NB4 (cell line): ENCODE measurements around the gene CIB4.

Experiments used
- DNase-seq: peaks from one replicate; pipeline ENCODE4 v3.0.0; 2010; ENCODE audit warnings: low read depth
- H3K4me3 ChIP-seq: one replicate; pipeline ENCODE4 v1.5.1; 2011; ENCODE audit warnings: mild to moderate bottlenecking, low read depth, low read length, moderate library complexity
- MYC ChIP-seq: IDR thresholded peaks from 2 replicates; pipeline ENCODE4 v1.6.1; 2011; ENCODE audit warnings: low read depth, low read length
- POLR2A ChIP-seq: IDR thresholded peaks from 2 replicates; pipeline ENCODE4 v1.6.1; 2011; ENCODE audit warnings: mild to moderate bottlenecking; ENCODE audit not compliant: insufficient read length; ENCODE audit errors: extremely low read depth
- TF ChIP-seq, protein P1 (sequence below): IDR thresholded peaks from 2 replicates; pipeline ENCODE4 v1.6.1; 2011; ENCODE audit warnings: low read depth, low read length
- TF ChIP-seq, protein P2 (sequence below): IDR thresholded peaks from one replicate; pipeline ENCODE4 v1.5.1; 2012; ENCODE audit warnings: low read depth, low read length

The CIB4 gene

DNA sequence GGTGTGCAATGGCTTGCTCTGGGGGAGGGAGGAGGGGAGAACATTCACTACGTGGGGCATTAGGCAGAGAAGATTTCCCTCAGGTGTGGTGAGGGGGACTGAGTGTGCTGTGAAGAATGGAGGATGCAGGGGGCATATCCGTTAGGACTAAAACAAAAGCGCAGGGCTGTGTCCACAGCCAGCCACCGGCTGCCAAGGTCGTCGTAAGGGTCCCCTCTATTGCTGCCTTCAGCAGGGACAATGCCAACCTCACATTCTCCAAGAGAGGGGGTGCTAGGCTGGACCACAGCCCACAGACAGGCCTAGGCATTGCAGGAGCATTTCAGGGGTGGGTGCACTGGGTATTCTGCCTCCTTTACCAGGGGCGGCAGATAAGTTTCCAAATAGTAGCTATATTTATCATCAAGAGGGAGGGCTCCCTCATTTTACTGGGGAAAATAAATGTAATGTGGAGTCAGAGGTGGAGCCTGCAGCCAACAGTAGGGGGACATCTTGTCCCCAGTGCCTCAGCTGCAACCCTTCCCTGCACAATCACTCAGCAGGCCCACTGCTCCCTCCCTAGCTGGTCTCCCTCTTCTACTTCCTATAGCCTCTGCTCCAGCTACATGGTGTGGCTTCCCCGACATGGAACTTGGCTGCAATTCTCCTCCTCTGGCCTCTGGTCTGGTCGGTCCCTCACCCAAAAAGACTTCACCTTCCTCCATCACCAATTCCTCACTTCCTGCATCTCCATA, 88.4 kb downstream of the CIB4 start:
- no peak overlapping the region for H3K4me3 ChIP-seq
- TF ChIP-seq, protein P1, sequence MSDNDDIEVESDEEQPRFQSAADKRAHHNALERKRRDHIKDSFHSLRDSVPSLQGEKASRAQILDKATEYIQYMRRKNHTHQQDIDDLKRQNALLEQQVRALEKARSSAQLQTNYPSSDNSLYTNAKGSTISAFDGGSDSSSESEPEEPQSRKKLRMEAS = no peak
- TF ChIP-seq, protein P2, sequence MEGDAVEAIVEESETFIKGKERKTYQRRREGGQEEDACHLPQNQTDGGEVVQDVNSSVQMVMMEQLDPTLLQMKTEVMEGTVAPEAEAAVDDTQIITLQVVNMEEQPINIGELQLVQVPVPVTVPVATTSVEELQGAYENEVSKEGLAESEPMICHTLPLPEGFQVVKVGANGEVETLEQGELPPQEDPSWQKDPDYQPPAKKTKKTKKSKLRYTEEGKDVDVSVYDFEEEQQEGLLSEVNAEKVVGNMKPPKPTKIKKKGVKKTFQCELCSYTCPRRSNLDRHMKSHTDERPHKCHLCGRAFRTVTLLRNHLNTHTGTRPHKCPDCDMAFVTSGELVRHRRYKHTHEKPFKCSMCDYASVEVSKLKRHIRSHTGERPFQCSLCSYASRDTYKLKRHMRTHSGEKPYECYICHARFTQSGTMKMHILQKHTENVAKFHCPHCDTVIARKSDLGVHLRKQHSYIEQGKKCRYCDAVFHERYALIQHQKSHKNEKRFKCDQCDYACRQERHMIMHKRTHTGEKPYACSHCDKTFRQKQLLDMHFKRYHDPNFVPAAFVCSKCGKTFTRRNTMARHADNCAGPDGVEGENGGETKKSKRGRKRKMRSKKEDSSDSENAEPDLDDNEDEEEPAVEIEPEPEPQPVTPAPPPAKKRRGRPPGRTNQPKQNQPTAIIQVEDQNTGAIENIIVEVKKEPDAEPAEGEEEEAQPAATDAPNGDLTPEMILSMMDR = no peak
- no peak for TF ChIP-seq MYC
- no peak for TF ChIP-seq POLR2A
- no peak for DNase-seq

DNA sequence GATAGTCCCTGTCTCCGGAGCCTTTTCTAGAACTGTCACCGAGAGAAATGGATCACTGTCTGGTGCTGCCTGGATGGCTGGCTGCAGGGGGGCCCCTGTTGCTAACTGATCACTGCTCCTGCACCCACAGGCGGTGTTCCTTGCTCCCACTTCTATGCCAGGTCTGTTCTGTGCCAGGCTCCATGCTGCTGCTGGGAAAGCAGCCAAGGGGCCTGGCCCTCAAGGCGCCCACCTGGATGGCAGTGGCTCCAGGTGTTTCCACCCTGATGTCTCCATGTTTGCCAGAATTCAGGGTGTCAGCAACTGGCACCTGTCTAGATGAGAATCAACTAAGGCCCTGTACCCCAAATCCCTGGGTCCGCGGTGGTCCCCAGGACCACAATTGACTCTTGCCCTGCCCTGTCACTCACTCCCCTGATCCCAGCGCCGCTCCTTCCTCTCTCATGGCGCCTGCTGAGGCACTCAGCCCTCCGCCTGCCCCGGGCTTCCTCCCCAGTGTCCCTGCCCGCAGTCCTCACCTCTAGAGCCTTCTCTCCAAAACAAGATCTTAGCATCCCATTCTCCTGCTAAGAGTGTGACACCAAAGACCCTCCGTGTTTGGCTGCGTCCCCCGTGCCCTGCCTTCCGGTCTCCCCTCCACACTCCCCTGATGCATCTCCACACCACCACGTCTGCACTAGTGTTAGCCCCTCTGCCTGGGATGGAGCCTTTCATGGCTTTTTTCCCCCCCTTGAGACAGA, 90.7 kb downstream of the CIB4 start:
- DNase-seq = no peak
- no peak overlapping the region for H3K4me3 ChIP-seq
- no peak for TF ChIP-seq MYC
- no peak for TF ChIP-seq POLR2A
- TF ChIP-seq, protein P1 = no peak
- TF ChIP-seq, protein P2 = no peak

DNA sequence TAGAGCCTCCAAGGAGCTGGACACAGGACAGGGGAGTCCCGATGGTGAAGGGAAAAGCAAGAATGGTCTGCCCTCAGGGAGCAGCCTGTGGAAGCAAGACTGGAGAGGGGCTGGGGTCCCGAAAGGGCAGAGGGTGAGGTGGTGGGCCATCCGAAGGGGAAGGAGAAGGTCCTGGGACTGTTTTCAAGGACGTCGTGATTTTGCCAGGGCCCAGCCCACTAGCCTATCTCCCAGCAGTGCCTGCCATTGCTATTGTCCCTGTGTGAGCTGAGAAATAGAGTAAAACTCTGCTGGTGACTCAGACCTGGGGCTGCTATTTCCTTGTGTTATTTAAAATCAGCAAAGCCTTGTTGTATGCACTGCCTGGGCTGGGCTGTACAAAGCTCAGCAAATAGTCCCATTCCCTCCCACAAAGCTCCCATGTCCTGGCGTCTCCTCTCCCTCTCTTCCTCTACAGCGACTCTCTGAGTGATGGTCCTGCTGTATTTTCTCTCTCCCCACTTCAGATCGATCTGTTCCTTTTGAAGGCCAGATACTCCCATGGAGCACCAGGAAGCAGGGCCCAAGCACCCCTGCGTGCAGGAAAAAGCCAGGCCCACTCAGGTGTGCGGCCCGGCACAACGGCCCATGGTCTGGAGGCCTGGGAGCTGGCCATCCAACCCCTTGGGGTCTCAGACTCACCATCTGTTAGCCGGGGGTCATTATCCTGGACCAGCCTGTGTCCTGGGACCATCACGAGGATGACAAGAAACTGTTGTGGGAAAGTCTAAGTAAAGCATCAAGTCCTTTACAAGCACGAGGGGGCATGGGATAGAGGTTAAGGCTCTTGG, 98.3 kb downstream of the CIB4 start:
- DNase-seq = no peak
- H3K4me3 ChIP-seq = no peak overlapping the region
- TF ChIP-seq, protein P2 = no peak
- no peak for TF ChIP-seq POLR2A
- TF ChIP-seq, protein P1 = no peak
- TF ChIP-seq MYC = no peak

DNA sequence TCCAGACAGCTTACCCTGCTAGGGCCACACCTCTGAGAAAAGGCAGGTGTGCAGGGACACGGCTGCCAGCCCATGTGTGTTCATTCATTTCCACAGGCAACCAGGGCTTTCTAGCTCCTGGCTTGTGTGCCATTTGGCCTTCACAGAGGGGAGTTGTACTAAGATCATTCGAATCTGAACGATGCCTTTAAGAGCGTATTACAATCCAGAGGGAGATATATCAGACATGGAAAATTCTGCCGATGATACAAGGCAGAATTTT, 99.0 kb downstream of the CIB4 start:
- H3K4me3 ChIP-seq = no peak overlapping the region
- DNase-seq = no peak
- TF ChIP-seq POLR2A (no peak), MYC (no peak)
- TF ChIP-seq, protein P1 = no peak
- TF ChIP-seq, protein P2 = no peak

DNA sequence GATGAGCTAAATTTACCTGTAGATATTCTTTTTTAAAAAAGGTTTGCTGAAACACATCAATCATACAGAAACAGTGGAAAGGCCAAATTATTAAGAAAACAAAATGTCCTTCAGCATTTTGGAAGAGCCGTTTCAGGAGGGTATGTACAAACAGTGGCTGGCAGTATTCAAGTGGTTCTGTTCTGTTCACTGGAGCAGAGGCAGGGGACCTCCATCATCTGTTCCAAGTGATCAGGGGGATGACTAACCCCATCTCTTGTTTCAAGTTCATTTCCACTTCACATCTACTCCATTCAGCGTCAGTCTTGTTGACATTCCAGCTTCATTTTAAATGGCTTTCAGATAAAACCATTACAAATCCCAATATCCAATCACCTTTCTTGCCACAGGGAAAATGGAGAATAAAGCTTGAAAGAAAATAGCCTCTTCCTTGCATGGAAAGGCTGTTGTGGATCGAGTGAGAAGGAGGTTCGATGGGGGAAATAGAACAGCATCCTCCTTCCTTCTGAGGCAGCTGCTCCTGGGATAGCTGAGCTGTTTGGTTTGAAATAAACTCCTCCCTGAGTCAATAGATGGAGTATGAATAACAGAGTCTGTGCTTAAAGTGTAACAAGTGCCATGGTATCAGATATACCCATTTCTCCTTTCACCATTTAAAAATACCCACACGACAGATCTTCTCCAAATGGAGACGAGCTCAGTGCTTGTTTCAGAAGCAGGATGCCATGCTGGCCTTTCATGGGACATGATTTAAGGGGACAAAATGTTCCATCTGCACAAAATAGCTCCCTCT, 99.6 kb downstream of the CIB4 start:
- TF ChIP-seq POLR2A (no peak), MYC (no peak)
- TF ChIP-seq, protein P2 = no peak
- TF ChIP-seq, protein P1 = no peak
- DNase-seq = no peak
- H3K4me3 ChIP-seq = no peak overlapping the region
